Fibroblast of villous mesenchyme (primary cell): ENCODE measurements around the gene CXCL3. TPM values are rescaled to one million over a fixed set of nuclear protein-coding genes. Genes with fewer than 3 reads are reported as not detected.

Experiments
- DNase-seq: peaks from one replicate; pipeline ENCODE4 v3.0.0-alpha.2; 2010; ENCODE audit warnings: low read depth
- H3K4me3 ChIP-seq: 2 replicates; pipeline ENCODE4 v1.5.1; 2011; ENCODE audit warnings: low read depth, mild to moderate bottlenecking, low read length
- CTCF ChIP-seq: IDR thresholded peaks from 2 replicates; pipeline ENCODE4 v1.5.1; 2012; ENCODE audit warnings: low read depth, mild to moderate bottlenecking, low read length; ENCODE audit not compliant: insufficient read depth
- total RNA-seq: library from RNA; depleted of rRNA; stranded (reverse); fragments of >200 nt; gene quantifications from 2 replicates; pipeline ENCODE4 v1.2.3, GENCODE V29; 2012

CXCL3 gene
- total RNA-seq, 1 donor: 3.0 TPM

GRCh38 chr4:74061430-74061829 lies 22.9 kb upstream of the CXCL3 start:
- no peak for DNase-seq
- no peak overlapping the region for H3K4me3 ChIP-seq
- no peak for TF ChIP-seq CTCF

- TF ChIP-seq CTCF: no peak
- H3K4me3 ChIP-seq: no peak overlapping the region
- no peak for DNase-seq
Measured at GRCh38 chr4:74059161-74059829, 20.8 kb upstream of the CXCL3 start.

GRCh38 chr4:74058048-74058651 lies 19.7 kb upstream of the CXCL3 start:
- H3K4me3 ChIP-seq: no peak overlapping the region
- TF ChIP-seq CTCF: no peak
- no peak for DNase-seq

- DNase-seq: no peak
- no peak for TF ChIP-seq CTCF
Measured at GRCh38 chr4:74057588-74057987, 19.1 kb upstream of the CXCL3 start.

GRCh38 chr4:74056858-74057562 lies 18.5 kb upstream of the CXCL3 start:
- no peak for TF ChIP-seq CTCF
- DNase-seq: peak; percentile 88
- no peak overlapping the region for H3K4me3 ChIP-seq

More at GRCh38 chr4:74057588-74057987, 19.1 kb upstream of the CXCL3 start:
- H3K4me3 ChIP-seq: no peak overlapping the region

- peak; percentile 7 for TF ChIP-seq CTCF
- no peak overlapping the region for H3K4me3 ChIP-seq
- DNase-seq: peak; percentile 23
Measured at GRCh38 chr4:74056114-74056857, 17.8 kb upstream of the CXCL3 start.
